ENCODE results near the gene ENTPD6. TPM values are rescaled to one million over a fixed set of nuclear protein-coding genes. Genes with fewer than 3 reads are reported as not detected.

ENTPD6 gene
- polyA plus RNA-seq, 3 donors: 36.2 to 120 (median 47.0) TPM

DNA sequence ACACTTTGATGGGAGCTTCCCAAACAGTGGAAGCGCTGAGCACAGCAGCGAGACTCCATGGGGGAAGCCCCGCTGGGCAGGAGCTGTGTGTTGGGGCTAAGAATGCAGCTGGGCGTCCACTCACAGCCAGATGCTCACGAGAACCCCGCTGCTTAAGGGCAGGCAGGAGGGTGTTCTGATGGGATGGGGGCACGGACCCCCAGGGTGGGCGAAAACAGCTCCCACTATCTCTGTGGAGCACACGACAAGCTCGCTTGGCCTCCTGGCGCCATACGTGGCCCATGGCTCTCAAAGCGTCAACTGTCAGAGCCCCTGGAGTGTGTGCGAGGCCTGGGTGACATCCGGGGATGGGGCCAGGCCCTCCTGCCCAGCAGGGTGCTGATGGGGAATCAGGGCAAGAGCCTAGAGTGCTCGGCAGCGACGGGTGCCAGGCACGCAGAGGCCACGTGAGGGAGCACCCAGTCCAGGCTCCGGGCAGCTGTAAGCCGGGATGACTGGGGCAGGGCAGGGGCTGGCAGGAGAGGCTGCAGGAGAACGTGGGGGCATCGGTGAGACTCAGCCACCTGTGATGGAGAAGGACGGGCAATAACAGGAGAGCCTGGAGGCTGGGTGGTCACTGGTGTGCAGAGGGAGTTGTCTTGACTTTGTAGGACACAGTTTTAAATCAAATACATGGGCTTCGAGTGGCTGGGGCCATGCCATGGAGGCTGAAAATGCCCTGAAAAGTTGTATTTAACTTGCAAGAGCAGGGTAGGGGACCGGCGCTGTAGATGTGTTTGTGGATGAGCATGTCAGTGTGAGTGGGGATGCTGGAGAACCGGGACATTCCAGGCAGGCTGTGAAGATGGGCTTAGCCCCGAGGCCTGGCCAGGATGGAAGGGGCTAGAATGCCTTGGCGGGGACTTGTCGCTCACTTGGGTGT lies 79.6 kb downstream of the ENTPD6 start:
- H3K27me3 Mint-ChIP-seq (ENCODE audit: low read depth in 3 of 3): no peaks in the 10 kb centered on the region
- no peak overlapping the region for H3K9ac ChIP-seq (ENCODE audit: insufficient read depth, low read length, poor library complexity, severe bottlenecking)
- no peaks in the 10 kb centered on the region for H3K9me3 Mint-ChIP-seq
- no peak for DNase-seq
- no peak overlapping the region for H3K27ac ChIP-seq (ENCODE audit: low read depth in 1 of 2, low read length in 2 of 2)
- H3K79me2 ChIP-seq (ENCODE audit: insufficient read depth, low read length): no peaks in the 10 kb centered on the region
- H3K4me1 Mint-ChIP-seq: no peaks in the 10 kb centered on the region
- H4K20me1 ChIP-seq (ENCODE audit: insufficient read depth, low read length): no peaks in the 10 kb centered on the region
- H3K9me3 ChIP-seq (replicated peaks in 1 of 2; ENCODE audit: control insufficient read depth in 1 of 2, insufficient read depth in 1 of 2, low read length in 2 of 2): no peaks in the 10 kb centered on the region
- H3K27me3 ChIP-seq (ENCODE audit: control insufficient read depth in 2 of 2, insufficient read depth in 2 of 2, low read length in 2 of 2): no peaks in the 10 kb centered on the region
- no peaks in the 10 kb centered on the region for H3K4me1 ChIP-seq (ENCODE audit: control insufficient read depth in 1 of 2, insufficient read depth in 2 of 2, low read length in 2 of 2)
- no peak overlapping the region for H3K27ac Mint-ChIP-seq
- no peak overlapping the region for H3K4me2 ChIP-seq (replicated peaks; ENCODE audit: extremely low read depth, low read length, poor library complexity, severe bottlenecking)
- no peak overlapping the region for H3K4me3 ChIP-seq (replicated peaks in 1 of 3; ENCODE audit: low read depth in 2 of 3, low read length in 3 of 3)
- H3K36me3 ChIP-seq (replicated peaks in 1 of 2; ENCODE audit: control insufficient read depth in 1 of 2, insufficient read depth in 2 of 2, low read length in 2 of 2): peaks cover 94 to 100% of the 10 kb centered on the region in 2 donors
- no peak overlapping the region for H3K4me3 Mint-ChIP-seq
- 98% methylated on average over 29 of the region's 32 CpGs for WGBS (ENCODE audit: insufficient coverage)
- H3K36me3 Mint-ChIP-seq: peaks cover 84 to 98% of the 10 kb centered on the region in 2 donors
- intact Hi-C loops (cut with micrococcal nuclease): no loop called here
- TF ChIP-seq, protein P1, sequence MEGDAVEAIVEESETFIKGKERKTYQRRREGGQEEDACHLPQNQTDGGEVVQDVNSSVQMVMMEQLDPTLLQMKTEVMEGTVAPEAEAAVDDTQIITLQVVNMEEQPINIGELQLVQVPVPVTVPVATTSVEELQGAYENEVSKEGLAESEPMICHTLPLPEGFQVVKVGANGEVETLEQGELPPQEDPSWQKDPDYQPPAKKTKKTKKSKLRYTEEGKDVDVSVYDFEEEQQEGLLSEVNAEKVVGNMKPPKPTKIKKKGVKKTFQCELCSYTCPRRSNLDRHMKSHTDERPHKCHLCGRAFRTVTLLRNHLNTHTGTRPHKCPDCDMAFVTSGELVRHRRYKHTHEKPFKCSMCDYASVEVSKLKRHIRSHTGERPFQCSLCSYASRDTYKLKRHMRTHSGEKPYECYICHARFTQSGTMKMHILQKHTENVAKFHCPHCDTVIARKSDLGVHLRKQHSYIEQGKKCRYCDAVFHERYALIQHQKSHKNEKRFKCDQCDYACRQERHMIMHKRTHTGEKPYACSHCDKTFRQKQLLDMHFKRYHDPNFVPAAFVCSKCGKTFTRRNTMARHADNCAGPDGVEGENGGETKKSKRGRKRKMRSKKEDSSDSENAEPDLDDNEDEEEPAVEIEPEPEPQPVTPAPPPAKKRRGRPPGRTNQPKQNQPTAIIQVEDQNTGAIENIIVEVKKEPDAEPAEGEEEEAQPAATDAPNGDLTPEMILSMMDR (IDR thresholded peaks at IDR 0.05): no peak
- no peak overlapping the region for H2AFZ ChIP-seq (ENCODE audit: insufficient read depth, low read depth, low read length, poor library complexity, severe bottlenecking)

DNA sequence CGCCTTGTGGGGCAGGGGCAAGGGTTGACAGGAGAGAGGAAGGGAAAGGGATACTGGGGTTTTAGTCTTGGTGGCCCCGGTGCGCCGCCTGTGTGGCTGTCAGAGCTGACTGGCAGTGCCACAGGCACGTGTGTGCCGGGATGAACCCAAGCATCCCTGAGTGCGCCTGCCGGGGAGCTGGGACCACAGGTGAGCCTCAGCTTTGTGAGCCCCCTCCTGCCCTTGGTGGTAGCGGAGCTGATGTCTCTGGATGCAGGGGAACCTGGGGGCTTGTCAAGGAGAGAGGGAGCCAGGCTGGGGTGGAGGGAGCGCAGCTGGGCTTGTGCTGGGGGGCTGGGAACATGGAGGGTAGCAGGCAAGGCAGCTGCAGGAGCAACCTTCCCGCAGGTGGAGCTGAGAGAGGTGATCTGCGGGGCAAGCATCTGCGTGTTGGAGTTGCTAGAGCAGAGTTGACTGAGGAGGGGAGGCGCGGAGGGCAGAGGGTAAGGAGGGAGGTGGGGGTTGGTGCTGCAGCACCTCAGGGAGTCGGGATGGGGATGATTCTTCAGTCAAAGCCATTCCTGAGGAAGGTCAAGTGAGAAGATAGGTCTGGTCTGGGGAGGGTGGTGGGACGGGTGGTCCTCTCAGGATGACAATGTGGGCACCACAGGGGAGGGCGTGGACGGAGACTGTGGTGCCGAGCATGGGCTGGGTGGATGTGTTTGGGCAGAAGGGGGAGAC lies 80.5 kb downstream of the ENTPD6 start:
- Mint-ChIP-seq H3K4me3 (no peak overlapping the region), H3K27ac (peak overlapping the region in 1 of 7 donors; percentile 32), H3K27me3 (ENCODE audit: low read depth in 3 of 3) (no peaks in the 10 kb centered on the region), H3K4me1 (no peaks in the 10 kb centered on the region), H3K36me3 (peaks cover 85 to 99% of the 10 kb centered on the region in 2 donors), H3K9me3 (no peaks in the 10 kb centered on the region)
- no peak for DNase-seq
- no peaks in the 10 kb centered on the region for H3K27me3 ChIP-seq (ENCODE audit: control insufficient read depth in 2 of 2, insufficient read depth in 2 of 2, low read length in 2 of 2)
- H3K4me1 ChIP-seq (ENCODE audit: control insufficient read depth in 1 of 2, insufficient read depth in 2 of 2, low read length in 2 of 2): no peaks in the 10 kb centered on the region
- H3K9ac ChIP-seq (ENCODE audit: insufficient read depth, low read length, poor library complexity, severe bottlenecking): no peak overlapping the region
- H3K4me3 ChIP-seq (replicated peaks in 1 of 3; ENCODE audit: low read depth in 2 of 3, low read length in 3 of 3): no peak overlapping the region
- WGBS (ENCODE audit: insufficient coverage): 98% methylated on average over 20 of the region's 20 CpGs
- no peaks in the 10 kb centered on the region for H3K79me2 ChIP-seq (ENCODE audit: insufficient read depth, low read length)
- TF ChIP-seq, protein P1 (IDR thresholded peaks at IDR 0.05): no peak
- H2AFZ ChIP-seq (ENCODE audit: insufficient read depth, low read depth, low read length, poor library complexity, severe bottlenecking): no peak overlapping the region
- no peak overlapping the region for H3K27ac ChIP-seq (ENCODE audit: low read depth in 1 of 2, low read length in 2 of 2)
- no peaks in the 10 kb centered on the region for H3K9me3 ChIP-seq (replicated peaks in 1 of 2; ENCODE audit: control insufficient read depth in 1 of 2, insufficient read depth in 1 of 2, low read length in 2 of 2)
- no peaks in the 10 kb centered on the region for H4K20me1 ChIP-seq (ENCODE audit: insufficient read depth, low read length)
- intact Hi-C loops (cut with micrococcal nuclease): no loop called here
- peaks cover 95 to 100% of the 10 kb centered on the region in 2 donors for H3K36me3 ChIP-seq (replicated peaks in 1 of 2; ENCODE audit: control insufficient read depth in 1 of 2, insufficient read depth in 2 of 2, low read length in 2 of 2)
- no peak overlapping the region for H3K4me2 ChIP-seq (replicated peaks; ENCODE audit: extremely low read depth, low read length, poor library complexity, severe bottlenecking)

Small RNAs within 50 kb of the gene (small RNA-seq; reads per million reads assigned to genes)
- gene AL035252.4 (ENCODE audit: insufficient read length, low read depth) (not detected), gene AL121772.2 (ENCODE audit: insufficient read length, low read depth) (not detected), gene RF00019 (ENCODE audit: insufficient read length, low read depth) (not detected)

Other genes with a start within 250 kb of the ENTPD6 start
- 1 to 10 TPM; 1.2 to 3.2 (median 1.8) TPM for gene CST7, start 246.4 kb upstream of the ENTPD6 start, polyA plus RNA-seq
- gene APMAP, start 203.0 kb upstream of the ENTPD6 start, polyA plus RNA-seq: 10 to 100 TPM; 26.9 to 74.0 (median 73.2) TPM
- gene ACSS1, start 137.6 kb upstream of the ENTPD6 start, polyA plus RNA-seq: 10 to 100 TPM; 26.6 to 32.0 (median 27.6) TPM
- gene VSX1, start 113.6 kb upstream of the ENTPD6 start, polyA plus RNA-seq: not detected
- gene PYGB, start 52.4 kb downstream of the ENTPD6 start, polyA plus RNA-seq: 10 to 100 TPM; 26.6 to 33.2 (median 26.7) TPM
- 10 to 100 TPM; 20.3 to 34.5 (median 32.1) TPM for gene ABHD12, start 195.1 kb downstream of the ENTPD6 start, polyA plus RNA-seq
- gene GINS1, start 212.0 kb downstream of the ENTPD6 start, polyA plus RNA-seq: under 1 TPM; 0.16 to 0.48 (median 0.28) TPM